Muscle layer of duodenum (tissue), 2 donors: ENCODE measurements around the gene C5orf46.

Experiments used
- H3K27ac ChIP-seq: one replicate; pipeline ENCODE4 v1.7.0; 2013; ENCODE audit warnings: mild to moderate bottlenecking, low read length
- H3K27me3 ChIP-seq: one replicate; pipeline ENCODE4 v1.7.0; 2013; ENCODE audit warnings: low read depth, mild to moderate bottlenecking, control low read depth, low read length
- H3K36me3 ChIP-seq, 2 donors: one replicate each; pipeline ENCODE4 v1.7.0; 2013; ENCODE audit warnings: low read length in 2 of 2, control low read depth in 1 of 2, mild to moderate bottlenecking in 1 of 2; ENCODE audit not compliant: insufficient read depth in 2 of 2, control insufficient read depth in 1 of 2
- H3K4me1 ChIP-seq, 2 donors: one replicate each; pipeline ENCODE4 v1.7.0; 2013; ENCODE audit warnings: low read length in 2 of 2, mild to moderate bottlenecking in 2 of 2, control low read depth in 1 of 2, moderate library complexity in 1 of 2; ENCODE audit not compliant: insufficient read depth in 2 of 2, control insufficient read depth in 1 of 2
- H3K4me3 ChIP-seq, 2 donors: one replicate each; pipeline ENCODE4 v1.7.0; 2013; ENCODE audit warnings: low read length in 2 of 2, low read depth in 1 of 2, mild to moderate bottlenecking in 1 of 2
- H3K9me3 ChIP-seq, 2 donors: one replicate each; pipeline ENCODE4 v1.7.0; 2013; ENCODE audit warnings: low read length in 2 of 2, control low read depth in 1 of 2, mild to moderate bottlenecking in 1 of 2; ENCODE audit not compliant: control insufficient read depth in 1 of 2
- donor health status: healthy.

Gene C5orf46

GRCh38 chr5:147856801-147857200 lies 49.5 kb downstream of the C5orf46 start:
- Histone ChIP-seq H3K27me3 (no peaks in the 10 kb centered on the region), H3K4me3 (no peak overlapping the region), H3K27ac (no peak overlapping the region), H3K4me1 (no peaks in the 10 kb centered on the region), H3K9me3 (no peaks in the 10 kb centered on the region), H3K36me3 (no peaks in the 10 kb centered on the region)

GRCh38 chr5:147855774-147856069 lies 50.6 kb downstream of the C5orf46 start:
- no peaks in the 10 kb centered on the region for H3K4me1 ChIP-seq
- no peaks in the 10 kb centered on the region for H3K36me3 ChIP-seq

GRCh38 chr5:147854894-147855773 lies 51.2 kb downstream of the C5orf46 start:
- Histone ChIP-seq H3K36me3 (no peaks in the 10 kb centered on the region), H3K9me3 (no peaks in the 10 kb centered on the region), H3K4me1 (no peaks in the 10 kb centered on the region), H3K27me3 (no peaks in the 10 kb centered on the region), H3K4me3 (no peak overlapping the region), H3K27ac (no peak overlapping the region)

More at GRCh38 chr5:147855774-147856069, 50.6 kb downstream of the C5orf46 start:
- H3K27ac ChIP-seq = no peak overlapping the region
- no peaks in the 10 kb centered on the region for H3K9me3 ChIP-seq
- no peaks in the 10 kb centered on the region for H3K27me3 ChIP-seq
- H3K4me3 ChIP-seq = no peak overlapping the region

- Histone ChIP-seq H3K4me1 (no peaks in the 10 kb centered on the region), H3K27me3 (no peaks in the 10 kb centered on the region), H3K36me3 (no peaks in the 10 kb centered on the region), H3K4me3 (no peak overlapping the region), H3K27ac (no peak overlapping the region), H3K9me3 (no peaks in the 10 kb centered on the region)
Observed at GRCh38 chr5:147854331-147854730, 52.0 kb downstream of the C5orf46 start.

- Histone ChIP-seq H3K27ac (no peak overlapping the region), H3K4me3 (no peak overlapping the region), H3K27me3 (no peaks in the 10 kb centered on the region), H3K9me3 (no peaks in the 10 kb centered on the region), H3K36me3 (no peaks in the 10 kb centered on the region), H3K4me1 (no peaks in the 10 kb centered on the region)
Observed at GRCh38 chr5:147853372-147853987, 52.9 kb downstream of the C5orf46 start.

GRCh38 chr5:147852365-147852764 lies 54.0 kb downstream of the C5orf46 start:
- H3K4me3 ChIP-seq = no peak overlapping the region
- no peak overlapping the region for H3K27ac ChIP-seq
- no peaks in the 10 kb centered on the region for H3K4me1 ChIP-seq
- no peaks in the 10 kb centered on the region for H3K36me3 ChIP-seq
- H3K9me3 ChIP-seq = no peaks in the 10 kb centered on the region
- no peaks in the 10 kb centered on the region for H3K27me3 ChIP-seq

GRCh38 chr5:147851578-147851977 lies 54.8 kb downstream of the C5orf46 start:
- H3K4me1 ChIP-seq = no peaks in the 10 kb centered on the region
- no peaks in the 10 kb centered on the region for H3K27me3 ChIP-seq
- no peak overlapping the region for H3K4me3 ChIP-seq
- no peaks in the 10 kb centered on the region for H3K9me3 ChIP-seq
- H3K27ac ChIP-seq = no peak overlapping the region
- H3K36me3 ChIP-seq = no peaks in the 10 kb centered on the region

GRCh38 chr5:147849226-147849625 lies 57.1 kb downstream of the C5orf46 start:
- H3K27ac ChIP-seq = no peak overlapping the region
- no peaks in the 10 kb centered on the region for H3K36me3 ChIP-seq
- H3K4me3 ChIP-seq = no peak overlapping the region
- no peaks in the 10 kb centered on the region for H3K4me1 ChIP-seq
- H3K27me3 ChIP-seq = no peaks in the 10 kb centered on the region
- no peaks in the 10 kb centered on the region for H3K9me3 ChIP-seq

- no peaks in the 10 kb centered on the region for H3K36me3 ChIP-seq
- H3K9me3 ChIP-seq = no peaks in the 10 kb centered on the region
- H3K27ac ChIP-seq = no peak overlapping the region
- no peaks in the 10 kb centered on the region for H3K27me3 ChIP-seq
- H3K4me3 ChIP-seq = no peak overlapping the region
- no peaks in the 10 kb centered on the region for H3K4me1 ChIP-seq
Observed at GRCh38 chr5:147845618-147846017, 60.7 kb downstream of the C5orf46 start.

- Histone ChIP-seq H3K4me1 (no peaks in the 10 kb centered on the region), H3K9me3 (no peaks in the 10 kb centered on the region), H3K27me3 (no peaks in the 10 kb centered on the region), H3K4me3 (no peak overlapping the region), H3K36me3 (no peaks in the 10 kb centered on the region), H3K27ac (no peak overlapping the region)
Observed at GRCh38 chr5:147844846-147845245, 61.5 kb downstream of the C5orf46 start.

- no peaks in the 10 kb centered on the region for H3K36me3 ChIP-seq
- no peak overlapping the region for H3K27ac ChIP-seq
- no peak overlapping the region for H3K4me3 ChIP-seq
- H3K27me3 ChIP-seq = no peaks in the 10 kb centered on the region
- H3K9me3 ChIP-seq = no peaks in the 10 kb centered on the region
- no peaks in the 10 kb centered on the region for H3K4me1 ChIP-seq
Observed at GRCh38 chr5:147842869-147843268, 63.5 kb downstream of the C5orf46 start.
